Measurements from ENCODE around the gene G2E3.

The G2E3 gene

GRCh38 chr14:30572237-30572636 is 13.3 kb downstream of the G2E3 start:
- no peak for ATAC-seq
- TF ChIP-seq SNAI2 (CRISPR knock-in tag; IDR thresholded peaks at IDR 0.05), result no peak
- no peak for TF ChIP-seq POU6F1 (CRISPR knock-in tag; IDR thresholded peaks at IDR 0.05; ENCODE audit: borderline replicate concordance, low read depth)
- no peak for TF ChIP-seq CSDC2 (CRISPR knock-in tag; IDR thresholded peaks at IDR 0.05)
- no peak for TF ChIP-seq PPARA (CRISPR knock-in tag; IDR thresholded peaks at IDR 0.05; ENCODE audit: borderline replicate concordance)

GRCh38 chr14:30572771-30573170 is 13.8 kb downstream of the G2E3 start:
- ATAC-seq, result no peak

More at GRCh38 chr14:30572771-30573170, 13.8 kb downstream of the G2E3 start:
- TF ChIP-seq ZNF565 (CRISPR knock-in tag; conservative IDR thresholded peaks at IDR 0.05; ENCODE audit: low read depth) (no peak), TCF4 (CRISPR knock-in tag; IDR thresholded peaks at IDR 0.05; ENCODE audit: borderline replicate concordance) (no peak), RARB (CRISPR knock-in tag; IDR thresholded peaks at IDR 0.05) (no peak), ZFP3 (CRISPR knock-in tag; IDR thresholded peaks at IDR 0.05) (no peak), TSHZ2 (CRISPR knock-in tag; IDR thresholded peaks at IDR 0.05) (no peak), ZNF8 (CRISPR knock-in tag; IDR thresholded peaks at IDR 0.05) (no peak), PATZ1 (CRISPR knock-in tag; IDR thresholded peaks at IDR 0.05; ENCODE audit: borderline replicate concordance) (no peak), GLIS3 (CRISPR knock-in tag; IDR thresholded peaks at IDR 0.05) (no peak), ZFP30 (CRISPR knock-in tag; IDR thresholded peaks at IDR 0.05) (no peak), OSR1 (CRISPR knock-in tag; IDR thresholded peaks at IDR 0.05) (no peak), ZNF70 (CRISPR knock-in tag; IDR thresholded peaks at IDR 0.05) (no peak), ISL1 (CRISPR knock-in tag; IDR thresholded peaks at IDR 0.05) (no peak), PPARA (CRISPR knock-in tag; IDR thresholded peaks at IDR 0.05; ENCODE audit: borderline replicate concordance) (no peak), ARNTL (CRISPR knock-in tag; IDR thresholded peaks at IDR 0.05; ENCODE audit: borderline replicate concordance, low read depth) (no peak), POU6F1 (CRISPR knock-in tag; IDR thresholded peaks at IDR 0.05; ENCODE audit: borderline replicate concordance, low read depth) (no peak), CREB5 (CRISPR knock-in tag; IDR thresholded peaks at IDR 0.05; ENCODE audit: low read depth) (no peak), ESRRG (CRISPR knock-in tag; IDR thresholded peaks at IDR 0.05) (no peak)
